Occipital lobe (tissue), 2 donors: ENCODE results near the gene MYO10. TPM values are rescaled to one million over a fixed set of nuclear protein-coding genes. Genes with fewer than 3 reads are reported as not detected.

Experiments
- DNase-seq: peaks from one replicate; lab custom pipeline; 2025; lab: John Stamatoyannopoulos, UW
- total RNA-seq: library from RNA; depleted of rRNA; stranded (reverse); fragments of >200 nt; gene quantifications from one replicate; pipeline ENCODE4 v1.2.3, GENCODE V29; 2014

The MYO10 gene
- total RNA-seq, 1 donor from 2014 or later = 31.2 TPM

DNA sequence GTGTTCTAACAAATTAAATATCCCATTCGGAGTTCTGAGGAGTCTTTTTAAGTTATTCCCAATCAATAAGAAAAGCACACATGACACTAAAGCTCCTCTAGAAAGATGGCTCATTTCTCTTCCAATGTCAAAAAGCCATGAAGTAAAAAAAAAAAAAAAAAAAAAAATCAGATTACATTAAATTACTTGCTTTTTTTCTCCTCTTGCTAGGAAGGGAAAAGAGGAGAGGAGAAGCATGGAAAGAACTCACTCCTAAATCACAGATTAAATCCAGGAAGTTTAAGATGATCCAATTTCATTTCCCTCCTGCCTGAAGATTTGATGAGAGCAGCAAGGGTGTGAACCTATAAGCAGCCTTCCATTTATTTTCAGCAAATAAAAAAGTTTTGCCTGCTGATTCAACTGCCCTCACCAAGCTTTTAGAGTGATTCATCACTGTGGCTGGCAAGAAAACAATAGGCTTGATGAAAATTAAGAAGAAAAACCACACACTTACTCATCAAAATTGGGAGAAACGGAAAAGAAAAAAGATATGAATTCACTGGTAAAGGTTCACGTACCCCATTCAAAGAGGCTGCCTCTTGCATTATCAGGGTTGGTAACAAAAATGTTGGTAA lies 19.7 kb downstream of the MYO10 start:
- DNase-seq = no peak

DNA sequence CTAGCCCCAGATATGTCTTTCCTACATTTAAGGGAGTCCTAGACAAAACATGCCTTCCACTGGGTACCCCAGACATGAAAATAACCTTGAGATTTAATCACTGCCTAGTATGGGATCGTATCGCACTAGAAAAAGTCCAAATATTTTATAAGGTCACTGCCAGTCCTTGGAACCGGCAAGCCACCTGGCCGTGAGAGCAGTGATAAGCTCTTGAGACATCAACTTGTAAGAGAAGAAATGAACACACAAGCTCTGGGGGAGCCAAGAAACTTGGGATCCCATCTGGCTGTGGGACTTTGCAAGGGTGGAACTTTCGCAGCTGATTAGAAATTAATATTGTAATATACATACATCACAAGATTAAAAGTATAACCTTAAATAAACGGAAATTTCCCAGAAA lies 21.5 kb downstream of the MYO10 start:
- DNase-seq = no peak

DNA sequence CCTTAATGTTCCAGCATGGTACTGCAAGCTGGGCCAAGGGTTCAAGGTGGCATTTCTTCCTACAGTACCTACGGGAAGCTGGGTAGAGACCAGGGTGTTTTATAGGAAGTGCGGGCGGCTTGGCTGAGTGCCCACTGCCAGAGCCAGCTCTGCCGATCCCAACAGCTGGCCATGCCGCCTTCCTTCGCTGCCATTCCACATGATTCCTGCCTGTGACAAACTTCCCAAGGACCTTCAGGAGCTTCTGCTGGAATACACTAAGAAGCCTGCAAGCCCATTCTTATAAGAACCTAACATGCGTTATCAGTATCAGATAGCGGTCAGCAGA lies 22.0 kb downstream of the MYO10 start:
- no peak for DNase-seq

DNA sequence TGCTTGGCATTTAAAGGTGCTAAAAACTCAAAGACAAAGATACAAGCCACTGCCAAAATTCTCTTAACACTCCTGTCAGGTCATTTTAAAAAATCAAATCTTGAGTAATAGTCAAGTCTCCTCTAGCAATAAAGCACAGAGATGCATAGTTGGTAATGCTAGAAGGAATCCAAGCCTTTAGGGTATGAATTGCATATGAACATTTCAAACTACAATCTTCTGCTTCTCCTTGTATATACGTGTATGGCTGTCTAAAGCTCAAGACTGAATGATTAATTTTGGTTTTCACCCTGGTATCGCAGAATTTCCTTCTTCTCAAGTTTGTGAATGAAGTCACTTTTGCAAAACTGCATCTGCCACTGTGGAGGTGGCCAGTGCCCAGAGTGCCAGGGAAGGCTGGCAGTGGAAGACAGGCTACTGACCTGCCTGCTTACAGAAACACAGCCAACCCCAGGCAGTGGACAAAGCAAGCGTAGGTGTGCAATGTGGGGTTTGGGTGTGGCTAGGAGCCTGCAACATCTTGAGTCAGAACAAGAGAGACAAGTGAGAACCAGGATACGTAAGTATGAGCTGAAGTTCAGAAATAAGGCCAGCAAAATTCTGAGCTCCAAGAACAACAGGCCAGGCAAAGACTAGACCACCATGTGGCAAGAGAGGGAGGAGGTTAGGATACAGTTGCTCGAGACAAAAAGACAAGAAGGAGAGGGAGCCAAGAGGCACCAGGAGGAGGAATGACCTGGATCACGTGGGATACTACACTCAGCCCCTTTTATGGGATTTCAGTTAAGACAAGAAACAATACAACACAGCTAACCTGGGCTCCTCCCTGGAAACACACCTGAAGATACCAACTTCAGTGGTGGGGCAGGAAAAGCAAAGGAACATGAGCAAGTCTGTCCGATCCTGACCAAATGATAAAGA lies 22.6 kb downstream of the MYO10 start:
- no peak for DNase-seq

GRCh38 chr5:16912080-16912479 lies 24.0 kb downstream of the MYO10 start:
- DNase-seq = no peak

- no peak for DNase-seq
Observed at GRCh38 chr5:16909464-16909863, 26.6 kb downstream of the MYO10 start.

GRCh38 chr5:16907270-16907669 lies 28.8 kb downstream of the MYO10 start:
- no peak for DNase-seq

DNA sequence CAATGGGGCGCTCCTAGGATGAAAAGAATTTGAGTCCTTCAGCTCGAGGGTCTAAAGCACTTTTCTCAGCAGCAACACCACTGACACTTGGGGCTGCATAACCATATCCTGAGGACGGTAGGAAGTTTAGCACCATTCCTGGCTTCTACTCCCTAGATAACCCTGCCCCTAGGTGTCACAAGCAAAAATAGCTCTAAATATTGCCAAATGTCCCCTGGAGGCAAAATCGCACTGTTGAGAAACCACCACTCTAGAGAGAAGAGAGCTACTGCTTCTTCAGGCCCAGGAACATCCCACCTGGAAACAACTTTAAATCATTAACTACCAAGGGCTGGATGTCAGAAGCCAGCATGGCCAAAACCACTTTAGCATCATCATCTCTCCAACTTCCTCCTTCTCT lies 29.8 kb downstream of the MYO10 start:
- no peak for DNase-seq

GRCh38 chr5:16903480-16904300 lies 32.4 kb downstream of the MYO10 start:
- no peak for DNase-seq

- DNase-seq = no peak
Observed at GRCh38 chr5:16902846-16903245, 33.2 kb downstream of the MYO10 start.

DNA sequence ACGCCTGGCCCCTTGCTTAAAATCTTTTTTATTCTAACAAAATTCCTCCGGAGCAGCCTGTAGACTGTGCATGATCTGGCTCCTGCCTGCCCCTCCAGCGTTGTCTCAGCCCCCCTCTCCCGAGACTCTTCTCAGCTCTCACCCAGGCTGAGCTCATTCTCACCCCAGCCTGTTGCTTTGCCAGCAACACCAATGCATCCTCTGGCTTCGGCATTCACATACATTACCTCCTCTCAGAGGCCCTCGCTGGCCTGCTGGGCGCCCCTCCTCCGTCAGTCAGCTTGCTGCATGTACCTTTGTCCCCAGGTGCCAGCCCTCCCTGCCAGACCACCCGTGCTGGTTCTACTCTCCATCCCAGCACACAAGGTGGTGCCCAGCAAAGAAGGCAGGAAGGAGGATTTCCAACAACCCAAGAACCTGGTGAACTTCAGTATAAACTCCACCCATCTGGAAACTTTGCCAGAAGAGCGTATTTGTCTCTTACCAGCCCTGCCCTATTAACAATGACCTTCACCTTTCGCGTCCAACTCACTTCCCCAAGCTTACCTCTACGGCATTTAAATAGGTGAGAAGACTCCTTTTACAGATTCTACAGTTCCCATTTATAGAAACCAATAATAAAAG lies 35.0 kb downstream of the MYO10 start:
- no peak for DNase-seq

DNA sequence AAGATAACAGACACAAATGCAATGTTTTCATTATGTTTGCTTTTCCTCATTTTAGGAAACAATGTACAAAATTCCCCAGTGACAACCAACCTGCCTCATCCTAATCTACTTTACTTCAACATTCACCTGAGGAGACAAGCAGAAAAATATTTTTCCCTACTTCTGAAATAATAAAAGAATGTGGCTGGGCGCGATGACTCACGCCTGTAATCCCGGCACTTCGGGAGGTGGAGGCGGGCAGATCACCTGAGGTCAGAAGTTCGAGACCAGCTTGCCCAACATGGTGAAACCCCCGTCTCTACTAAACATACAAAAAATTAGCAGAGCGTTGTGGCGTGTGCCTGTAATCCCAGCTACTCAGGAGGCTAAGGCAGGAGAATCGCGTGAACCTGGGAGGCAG lies 36.9 kb downstream of the MYO10 start:
- DNase-seq = no peak

DNA sequence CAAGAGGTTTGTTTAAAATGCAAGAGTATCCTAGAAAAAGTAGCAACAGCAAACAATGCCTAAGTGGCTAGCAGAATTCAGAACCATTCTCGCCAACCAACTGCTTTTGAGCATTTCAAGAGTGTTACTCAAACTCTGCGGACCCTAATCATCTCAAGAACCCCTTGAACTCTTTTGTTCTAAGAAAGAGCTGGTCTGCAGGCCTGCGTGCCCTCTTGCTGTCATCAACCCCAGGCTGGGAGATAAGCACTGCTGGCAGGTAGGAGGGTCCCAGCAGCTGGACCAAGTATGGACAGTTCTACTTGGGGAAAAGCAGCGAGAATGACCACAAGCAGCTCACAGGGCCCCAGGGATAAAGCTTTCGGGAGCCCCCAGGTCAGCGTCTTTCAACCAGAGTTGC lies 38.3 kb downstream of the MYO10 start:
- no peak for DNase-seq

- DNase-seq = no peak
Observed at GRCh38 chr5:16897284-16897704, 38.8 kb downstream of the MYO10 start.

- DNase-seq = no peak
Observed at GRCh38 chr5:16896767-16897166, 39.3 kb downstream of the MYO10 start.

DNA sequence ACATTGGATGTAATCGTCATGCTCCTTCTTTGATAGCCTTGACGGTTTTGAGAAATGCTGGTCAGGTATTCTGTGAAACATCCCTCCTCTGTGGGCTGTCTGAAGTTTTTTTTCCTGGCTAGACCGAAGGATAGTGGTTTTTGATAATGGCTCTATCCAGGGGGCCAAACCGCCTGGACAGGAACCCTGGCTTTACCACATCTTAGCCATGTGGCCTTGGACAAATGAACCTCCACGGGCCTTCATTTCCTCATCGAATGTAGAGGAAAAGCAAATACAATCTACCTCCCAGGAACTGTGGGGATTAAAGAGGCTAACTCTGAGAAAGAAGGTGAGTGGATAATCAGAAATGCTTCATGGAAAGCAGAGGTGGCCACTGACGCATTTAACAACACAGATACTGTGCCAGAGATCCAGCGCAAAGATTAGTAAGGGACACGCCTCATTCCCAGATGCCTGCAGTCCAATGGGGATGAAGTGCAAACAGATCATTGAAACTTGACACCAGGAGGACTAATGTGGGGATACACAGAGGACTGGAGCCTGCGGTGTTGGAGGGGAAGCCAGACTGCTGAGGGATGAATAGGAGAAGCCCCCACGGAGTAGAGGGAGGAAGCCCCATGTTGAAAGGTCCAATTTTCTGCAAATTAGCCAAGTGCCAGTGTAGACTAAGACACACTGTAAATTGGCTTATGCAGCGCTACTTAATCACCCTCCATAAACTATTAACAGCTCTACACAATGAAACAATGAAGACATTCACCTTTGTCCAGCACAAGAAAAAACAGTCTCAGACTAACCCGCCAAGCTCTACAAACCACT lies 41.6 kb downstream of the MYO10 start:
- DNase-seq = no peak

DNA sequence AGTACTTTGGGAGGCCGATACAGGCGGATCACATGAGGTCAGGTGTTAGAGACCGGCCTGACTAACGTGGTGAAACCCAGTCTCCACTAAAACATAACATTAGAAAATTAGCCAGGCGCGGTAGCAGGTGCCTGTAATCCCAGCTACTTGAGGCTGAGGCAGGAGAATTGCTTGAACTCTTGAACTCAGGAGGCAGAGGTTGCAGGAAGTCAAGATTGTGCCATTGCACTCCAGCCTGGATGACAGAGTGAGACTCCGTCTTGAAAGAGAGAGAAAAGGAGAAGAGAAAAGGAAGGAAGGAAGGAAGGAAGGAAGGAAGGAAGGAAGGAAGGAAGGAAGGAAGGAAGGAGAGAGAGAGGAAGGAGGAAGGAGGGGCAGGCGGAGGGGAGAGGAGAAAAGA lies 45.1 kb downstream of the MYO10 start:
- DNase-seq = no peak

DNA sequence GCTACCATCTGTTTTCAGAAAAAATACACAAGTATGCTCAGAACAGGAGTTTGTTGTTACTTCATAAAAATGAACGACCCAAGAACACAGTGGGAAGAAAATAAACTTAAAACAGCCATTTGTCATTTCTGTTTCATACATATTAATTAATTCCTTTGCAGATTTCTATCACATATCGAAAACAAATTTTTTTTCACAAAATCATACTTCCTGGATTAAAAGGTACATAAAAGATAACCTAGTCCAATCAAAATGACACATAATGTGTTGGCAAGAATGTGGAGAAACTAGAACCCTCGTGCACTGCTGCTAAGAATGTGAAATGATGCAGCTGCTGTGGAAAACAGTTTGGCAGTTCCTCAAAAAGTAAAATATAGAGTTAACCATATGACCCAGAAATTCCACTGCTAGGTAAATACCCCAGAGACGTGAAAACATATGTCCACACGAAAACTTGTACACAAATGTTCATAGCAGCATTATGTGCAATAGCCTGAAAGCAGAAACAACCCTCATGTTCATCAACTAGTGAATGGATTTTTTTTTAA lies 46.0 kb downstream of the MYO10 start:
- DNase-seq = no peak

DNA sequence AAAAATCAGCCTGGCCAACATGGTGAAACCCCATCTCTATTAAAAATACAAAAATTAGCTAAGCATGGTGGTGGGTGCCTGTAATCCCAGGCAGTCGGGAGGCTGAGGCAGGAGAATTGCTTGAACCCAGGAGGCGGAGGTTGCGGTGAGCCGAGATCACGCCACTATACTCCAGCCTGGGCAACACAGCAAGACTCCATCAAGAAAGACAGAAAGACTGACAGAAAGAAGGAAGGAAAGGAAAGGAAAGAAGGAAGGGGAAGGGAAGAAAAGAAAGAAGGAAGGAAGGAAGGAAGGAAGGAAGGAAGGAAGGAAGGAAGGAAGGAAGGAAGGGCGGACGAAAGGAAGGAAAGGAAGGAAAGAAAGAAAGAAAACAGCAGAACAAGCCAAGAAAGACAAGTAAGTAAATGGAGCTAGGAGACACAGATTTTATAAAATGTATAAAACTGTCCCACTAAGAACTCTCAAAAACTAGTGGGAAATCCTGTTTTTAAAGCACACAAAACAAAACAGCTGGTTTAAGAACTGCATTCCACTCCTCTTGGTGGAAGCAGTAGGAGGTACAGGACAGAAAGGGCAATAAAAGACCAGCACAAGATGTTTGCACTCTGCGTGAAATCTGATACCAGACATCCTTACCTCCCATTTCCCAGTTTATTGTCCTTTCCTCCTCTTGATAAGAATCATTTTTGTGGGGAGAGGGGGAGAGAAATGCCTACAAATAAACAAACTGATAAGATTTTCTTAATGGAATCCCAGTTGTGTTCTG lies 46.7 kb downstream of the MYO10 start:
- DNase-seq = no peak

DNA sequence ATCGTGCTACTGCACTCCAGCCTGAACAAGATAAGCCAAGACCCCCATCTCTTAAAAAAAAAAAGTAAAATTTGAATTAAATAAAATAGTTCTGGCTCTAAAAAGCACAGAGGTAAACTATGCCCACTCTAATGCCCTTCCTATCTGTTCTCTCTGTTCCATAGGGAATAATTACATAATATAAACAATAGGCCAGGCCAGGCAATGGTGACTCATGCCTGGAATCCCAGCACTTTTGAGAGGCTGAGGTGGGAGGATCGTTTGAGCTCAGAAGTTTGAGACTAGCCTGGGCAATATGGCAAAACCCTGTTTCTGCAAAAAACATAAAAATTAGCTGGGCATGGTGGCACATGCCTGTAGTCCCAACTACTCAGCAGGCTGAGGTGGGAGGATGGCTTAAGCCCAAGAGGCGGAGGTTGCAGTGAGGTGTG lies 47.4 kb downstream of the MYO10 start:
- no peak for DNase-seq
